DND-41 (cell line): Measurements from ENCODE around the gene PTGES3L.

Experiments used
- ATAC-seq: fragments of 200-7000 bp; cut with Tn5 transposase; 3 replicates; pipeline ENCODE4 v1.9.1; 2021; ENCODE audit warnings: low read depth; ENCODE audit not compliant: insufficient read depth
- DNase-seq: peaks from one replicate; pipeline ENCODE4 v3.0.0-alpha.2; 2020
- H2AFZ ChIP-seq: 2 replicates; pipeline ENCODE4 v1.6.0; 2012; ENCODE audit warnings: low read depth, low read length
- H3K27ac ChIP-seq: 2 replicates; pipeline ENCODE4 v1.5.1; 2012; ENCODE audit warnings: low read length, inconsistent platforms
- H3K27me3 ChIP-seq: fragments of 200-600 bp; sonication (generic); 2 replicates; pipeline ENCODE4 v1.6.0; 2012; ENCODE audit warnings: low read length, mild to moderate bottlenecking, inconsistent platforms; ENCODE audit not compliant: insufficient read depth, poor library complexity
- H3K36me3 ChIP-seq: 2 replicates; pipeline ENCODE4 v1.5.1; 2012; ENCODE audit warnings: low read length, inconsistent platforms; ENCODE audit not compliant: insufficient read depth
- H3K4me1 ChIP-seq: 2 replicates; pipeline ENCODE4 v1.5.1; 2012; ENCODE audit warnings: mild to moderate bottlenecking, low read length; ENCODE audit not compliant: insufficient read depth
- H3K4me2 ChIP-seq: 2 replicates; pipeline ENCODE4 v1.6.0; 2012; ENCODE audit warnings: mild to moderate bottlenecking, moderate library complexity, low read length, inconsistent platforms; ENCODE audit not compliant: insufficient read depth
- H3K4me3 ChIP-seq, 2 experiments: fragments of 200-600 bp in 1 of 2; shearing (Covaris generic) in 1 of 2; 2 replicates each; pipeline ENCODE4 v1.5.1; 2012 to 2016; ENCODE audit warnings: inconsistent platforms in 2 of 2, low read length in 2 of 2, mild to moderate bottlenecking in 2 of 2, low read depth in 1 of 2, moderate library complexity in 1 of 2
- H3K79me2 ChIP-seq: 2 replicates; pipeline ENCODE4 v1.6.0; 2012; ENCODE audit warnings: low read length, inconsistent platforms; ENCODE audit not compliant: insufficient read depth
- H3K9ac ChIP-seq: 2 replicates; pipeline ENCODE4 v1.6.0; 2012; ENCODE audit warnings: low read depth, mild to moderate bottlenecking, inconsistent platforms, low read length, moderate library complexity
- H3K9me3 ChIP-seq: 2 replicates; pipeline ENCODE4 v1.5.1; 2012; ENCODE audit warnings: low read length, moderate library complexity, mild to moderate bottlenecking, inconsistent platforms; ENCODE audit not compliant: insufficient read depth, severe bottlenecking
- H4K20me1 ChIP-seq: 2 replicates; pipeline ENCODE4 v1.6.0; 2012; ENCODE audit warnings: low read length; ENCODE audit not compliant: insufficient read depth
- CTCF ChIP-seq: IDR thresholded peaks from 2 replicates; pipeline ENCODE4 v1.5.1; 2012; ENCODE audit warnings: borderline replicate concordance, low read length, moderate library complexity, mild to moderate bottlenecking; ENCODE audit not compliant: poor library complexity, severe bottlenecking; ENCODE audit errors: extremely low read depth
- EZH2 ChIP-seq: IDR thresholded peaks from 3 replicates; pipeline ENCODE4 v1.6.1; 2012; ENCODE audit warnings: borderline replicate concordance, low read depth, mild to moderate bottlenecking, moderate library complexity, low read length, inconsistent platforms; ENCODE audit not compliant: severe bottlenecking

PTGES3L gene

GRCh38 chr17:43018008-43018853, 38.4 kb upstream of the PTGES3L start:
- no peaks in the 10 kb centered on the region for H4K20me1 ChIP-seq
- H2AFZ ChIP-seq: no peak overlapping the region
- H3K79me2 ChIP-seq: no peaks in the 10 kb centered on the region
- H3K36me3 ChIP-seq: peaks cover 11% of the 10 kb centered on the region
- no peak overlapping the region for H3K4me2 ChIP-seq
- no peak overlapping the region for H3K4me3 ChIP-seq
- peak; percentile 43 for DNase-seq
- 0 out of 3 replicates have a peak, but pooled peaks have one; percentile 22 for ATAC-seq
- H3K27ac ChIP-seq: no peak overlapping the region
- H3K9ac ChIP-seq: no peak overlapping the region
- H3K4me1 ChIP-seq: peaks cover 20% of the 10 kb centered on the region
- no peak for TF ChIP-seq CTCF
- no peak for TF ChIP-seq EZH2
- H3K27me3 ChIP-seq: peaks cover 6% of the 10 kb centered on the region
- H3K9me3 ChIP-seq: no peaks in the 10 kb centered on the region

GRCh38 chr17:43016216-43016615, 36.3 kb upstream of the PTGES3L start:
- no peak for DNase-seq
- H4K20me1 ChIP-seq: no peaks in the 10 kb centered on the region

GRCh38 chr17:43015579-43015978, 35.7 kb upstream of the PTGES3L start:
- TF ChIP-seq CTCF (no peak), EZH2 (no peak)
- no peaks in the 10 kb centered on the region for H3K27me3 ChIP-seq
- no peak for DNase-seq

More at GRCh38 chr17:43016216-43016615, 36.3 kb upstream of the PTGES3L start:
- Histone ChIP-seq H3K27ac (no peak overlapping the region), H3K4me3 (no peak overlapping the region), H3K9ac (no peak overlapping the region), H3K4me2 (no peak overlapping the region), H3K9me3 (no peaks in the 10 kb centered on the region), H3K79me2 (no peaks in the 10 kb centered on the region), H3K27me3 (no peaks in the 10 kb centered on the region), H3K36me3 (peaks cover 17% of the 10 kb centered on the region), H2AFZ (no peak overlapping the region), H3K4me1 (peaks cover 5% of the 10 kb centered on the region)
- ATAC-seq: no peak
- TF ChIP-seq CTCF: no peak
- TF ChIP-seq EZH2: no peak

More at GRCh38 chr17:43015579-43015978, 35.7 kb upstream of the PTGES3L start:
- Histone ChIP-seq H3K4me2 (no peak overlapping the region), H3K4me1 (no peaks in the 10 kb centered on the region), H3K9me3 (no peaks in the 10 kb centered on the region), H3K27ac (no peak overlapping the region), H3K9ac (no peak overlapping the region), H3K36me3 (peaks cover 17% of the 10 kb centered on the region), H3K79me2 (no peaks in the 10 kb centered on the region), H4K20me1 (no peaks in the 10 kb centered on the region), H2AFZ (no peak overlapping the region), H3K4me3 (no peak overlapping the region)
- ATAC-seq: no peak
